T-helper 1 cell treated with Interleukin-12 subunit alpha and Interleukin-12 subunit beta and Interleukin-4 antibody, amounts not matched to agents 30 ng/mL and 1 ng/mL, for 36 hours (primary cell): Measurements from ENCODE around the gene RBP4. TPM values are rescaled to one million over a fixed set of nuclear protein-coding genes. Genes with fewer than 3 reads are reported as not detected.

ENCODE experiments used
- intact Hi-C: fragments of 100-400 bp; cut with micrococcal nuclease; formaldehyde crosslinking; loops from one replicate; pipeline ENCODE4 v1.15.1; 2024
- total RNA-seq: library from RNA; stranded (reverse); gene quantifications from 2 replicates; pipeline ENCODE4 v1.2.3, GENCODE V29; 2022

RBP4 gene
- total RNA-seq, 1 donor from 2014 or later = not detected

DNA sequence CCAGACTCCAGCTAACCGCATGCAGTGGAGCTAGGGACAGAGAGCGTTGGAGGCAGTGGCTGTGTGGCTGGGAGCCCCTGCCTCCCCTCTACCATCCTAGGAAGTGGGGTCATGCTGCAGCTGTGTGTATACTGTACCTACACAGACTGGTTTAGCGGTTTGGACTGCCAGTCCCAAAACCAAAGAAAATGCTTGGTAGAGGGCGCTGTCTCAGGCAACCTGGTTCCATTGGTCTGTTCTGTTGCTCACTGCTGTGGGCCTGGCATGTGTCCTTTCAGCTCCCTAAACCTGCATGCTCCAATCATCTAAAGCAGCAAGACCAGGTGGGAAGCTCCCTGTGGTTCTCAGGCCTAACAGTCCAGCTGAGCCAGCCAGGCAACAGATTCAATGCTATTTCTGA, 4.5 kb downstream of the RBP4 start:
- intact Hi-C loops = no loop called here

DNA sequence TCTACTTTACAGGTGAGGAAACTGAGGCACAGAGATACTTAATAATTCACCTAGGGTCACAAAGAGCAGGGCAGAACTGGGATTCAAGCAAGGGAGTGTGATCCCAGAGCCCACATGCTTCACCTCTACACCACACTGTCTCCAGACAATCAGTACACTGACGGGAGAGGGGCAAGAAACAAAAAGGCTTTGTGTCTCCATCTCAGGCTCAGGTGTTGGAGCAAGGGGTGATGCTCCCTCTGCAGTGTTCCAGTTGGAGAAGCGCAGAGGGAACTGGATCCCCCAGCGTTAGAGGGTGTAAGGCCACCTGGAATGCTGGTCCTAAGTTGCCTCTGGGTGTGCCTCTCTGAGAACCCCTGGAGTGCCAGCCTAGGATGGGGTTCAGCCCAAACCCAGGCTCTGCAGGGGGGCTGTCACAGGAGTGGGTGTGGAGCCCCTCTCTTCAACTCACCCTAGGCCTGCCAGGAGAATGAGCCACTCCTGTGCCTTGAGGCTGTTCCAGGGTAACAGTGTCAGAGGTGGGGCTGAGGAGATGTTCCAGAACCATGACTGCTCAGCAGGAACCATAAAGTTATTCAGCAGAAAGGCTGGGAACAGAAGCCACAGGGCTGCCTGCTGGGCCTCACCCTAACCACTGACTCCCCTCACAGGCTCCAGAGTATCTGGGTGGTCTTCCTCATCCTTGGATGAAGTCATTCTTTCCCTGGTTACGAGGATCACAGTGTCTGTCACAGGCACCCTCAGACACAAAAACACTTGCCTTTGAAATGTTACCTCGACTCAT, 5.5 kb downstream of the RBP4 start:
- intact Hi-C loops = no loop called here

DNA sequence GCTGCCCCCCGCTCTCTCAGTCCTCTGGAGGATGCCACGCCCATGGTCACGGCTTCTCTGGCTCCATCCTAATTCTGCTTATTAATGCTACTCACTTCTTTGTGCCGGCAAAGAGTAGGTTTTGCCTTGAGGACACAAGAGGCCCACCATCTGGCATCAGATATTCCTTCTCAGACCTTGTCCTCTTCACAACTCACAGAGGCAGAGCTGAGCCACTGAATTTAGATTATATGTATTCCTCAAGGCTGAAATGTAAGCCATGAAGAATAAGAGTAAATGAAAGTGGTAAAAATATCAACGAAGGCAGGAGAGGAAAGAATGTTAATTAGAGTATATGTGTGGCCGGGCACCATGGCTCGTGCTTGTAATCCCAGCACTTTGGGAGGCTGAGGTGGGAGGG, 6.5 kb downstream of the RBP4 start:
- intact Hi-C loops = no loop called here

DNA sequence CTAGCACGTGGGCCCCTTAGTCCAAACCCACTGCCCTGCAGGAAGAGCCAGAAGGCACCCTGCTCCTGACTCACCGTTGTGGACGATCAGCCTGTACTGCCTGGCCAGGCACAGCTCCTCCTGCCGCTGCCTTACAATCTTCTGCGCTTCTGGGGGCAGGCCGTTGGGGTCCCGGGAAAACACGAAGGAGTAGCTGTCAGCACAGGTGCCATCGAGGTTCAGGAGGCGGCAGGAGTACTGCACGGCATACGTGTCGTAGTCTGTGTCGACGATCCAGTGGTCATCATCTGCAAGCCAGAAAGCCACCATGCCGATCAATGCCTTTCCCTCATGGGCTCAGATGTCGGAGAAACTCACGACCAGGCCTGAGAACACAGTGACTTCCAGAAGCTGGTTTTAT, 7.3 kb downstream of the RBP4 start:
- intact Hi-C loops = no loop called here

DNA sequence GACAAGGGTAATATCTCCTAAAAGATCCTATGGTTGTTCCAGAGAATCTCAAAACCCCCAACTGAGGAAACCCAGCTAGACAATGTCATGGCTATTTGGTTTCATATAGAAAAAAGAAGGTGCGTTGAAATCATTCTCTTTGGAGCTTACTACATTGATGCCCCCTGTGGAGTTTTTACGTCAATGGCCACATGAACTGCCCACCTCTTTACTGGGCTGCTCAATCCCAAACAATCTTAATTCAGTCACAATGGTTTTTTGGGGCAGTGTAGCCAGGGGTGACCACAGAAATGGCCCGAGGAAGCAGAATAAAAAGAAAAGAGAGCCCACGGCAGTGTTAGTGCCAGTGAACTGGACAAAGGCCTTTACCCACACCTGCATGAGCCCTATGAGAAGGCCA, 7.8 kb downstream of the RBP4 start:
- intact Hi-C loops = no loop called here

DNA sequence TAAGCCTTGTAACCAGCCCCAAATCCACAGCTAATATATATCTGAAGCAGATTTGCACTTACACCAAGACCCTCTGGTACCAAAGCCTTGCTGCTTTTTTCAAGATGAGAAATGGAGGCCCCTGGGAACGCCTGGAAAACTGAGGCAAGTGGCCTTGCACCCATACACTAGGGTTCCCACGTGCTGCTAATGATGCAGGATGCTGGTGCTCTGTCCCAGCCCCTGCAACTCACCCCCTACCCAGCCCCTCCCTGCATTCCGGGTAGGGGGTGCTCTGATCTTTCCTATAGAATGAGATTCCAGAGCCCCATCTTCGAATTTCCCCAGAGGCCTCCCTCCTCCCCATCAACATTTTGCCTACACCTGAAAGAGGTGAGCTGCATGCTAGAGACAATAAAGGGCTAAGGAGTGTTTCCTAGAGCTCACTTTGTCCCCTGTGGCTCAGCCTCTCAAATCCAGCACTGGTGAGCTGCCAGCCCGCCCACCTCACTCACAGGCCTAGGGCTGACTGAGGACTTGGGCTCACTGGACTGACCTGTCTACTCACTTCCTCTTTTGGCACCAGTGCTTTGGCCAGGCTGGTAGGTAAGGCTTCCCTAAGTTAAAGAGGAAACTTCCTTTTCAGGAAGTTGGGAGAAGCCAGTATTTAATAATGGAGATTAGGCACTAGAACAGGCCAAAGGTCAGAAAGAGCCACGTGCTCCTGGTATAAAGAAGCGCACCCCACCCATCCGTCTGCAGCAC, 9.8 kb downstream of the RBP4 start:
- intact Hi-C loops = no loop called here

DNA sequence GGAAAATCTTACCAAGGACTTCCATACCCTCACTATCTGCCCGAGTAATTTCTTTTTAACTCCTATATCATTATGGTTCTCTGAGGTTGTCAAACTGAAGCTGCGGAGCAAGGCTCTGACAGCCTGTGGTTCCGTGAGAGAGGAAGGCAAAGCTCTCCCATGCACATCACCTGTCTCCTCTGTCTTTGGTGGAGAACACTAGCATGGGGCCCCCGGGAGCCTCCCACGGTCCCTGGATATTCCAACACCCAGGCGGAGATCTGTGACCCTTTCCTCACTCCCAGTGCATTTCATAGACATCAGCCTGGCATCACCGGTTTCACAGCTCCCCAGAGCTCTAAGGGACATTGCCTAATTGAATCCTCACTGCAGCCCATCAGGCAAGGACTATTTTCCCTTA, 10.4 kb downstream of the RBP4 start:
- intact Hi-C loops = no loop called here

DNA sequence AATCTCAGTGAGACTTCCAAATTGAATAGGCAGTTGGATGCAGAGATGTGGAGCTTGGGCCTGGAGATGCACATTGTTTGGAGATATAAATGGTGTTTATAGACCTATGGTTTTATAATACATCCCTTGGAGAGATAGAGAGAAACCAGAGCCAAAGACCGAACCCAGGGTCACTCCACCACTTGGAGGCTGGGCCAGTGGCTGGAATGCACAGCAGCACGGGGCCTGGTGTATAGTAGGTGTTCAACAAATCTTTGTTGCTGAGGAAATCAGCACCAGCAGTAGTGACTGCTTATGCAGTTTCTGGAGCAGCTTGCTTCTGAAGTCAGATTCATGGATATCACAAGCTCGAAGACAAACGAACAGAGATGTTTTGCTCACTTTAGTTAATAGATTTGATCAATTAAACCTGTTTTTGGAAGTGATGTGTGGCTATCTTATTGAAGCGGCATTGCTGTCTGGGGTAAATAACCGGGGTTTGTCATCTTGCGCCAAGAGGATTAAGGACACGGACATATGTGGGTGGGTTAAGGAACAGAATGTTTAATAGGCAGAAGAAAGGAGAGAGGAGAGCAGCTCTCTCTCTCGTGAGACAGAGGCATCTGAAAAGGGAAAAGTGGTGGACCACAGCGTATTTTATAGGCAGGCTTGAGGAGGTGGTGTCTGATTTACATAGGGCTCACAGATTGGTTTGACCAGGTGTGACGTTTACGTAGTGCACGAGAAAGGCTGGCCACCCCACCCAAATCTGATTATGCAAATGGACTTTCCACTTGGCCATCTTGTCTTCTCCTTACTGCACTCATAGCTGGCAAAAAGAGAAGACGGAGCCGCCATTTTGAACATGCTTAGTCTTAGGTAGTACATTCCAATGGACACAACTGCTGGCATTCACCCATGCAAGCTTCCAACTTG, 11.1 kb downstream of the RBP4 start:
- intact Hi-C loops = no loop called here

DNA sequence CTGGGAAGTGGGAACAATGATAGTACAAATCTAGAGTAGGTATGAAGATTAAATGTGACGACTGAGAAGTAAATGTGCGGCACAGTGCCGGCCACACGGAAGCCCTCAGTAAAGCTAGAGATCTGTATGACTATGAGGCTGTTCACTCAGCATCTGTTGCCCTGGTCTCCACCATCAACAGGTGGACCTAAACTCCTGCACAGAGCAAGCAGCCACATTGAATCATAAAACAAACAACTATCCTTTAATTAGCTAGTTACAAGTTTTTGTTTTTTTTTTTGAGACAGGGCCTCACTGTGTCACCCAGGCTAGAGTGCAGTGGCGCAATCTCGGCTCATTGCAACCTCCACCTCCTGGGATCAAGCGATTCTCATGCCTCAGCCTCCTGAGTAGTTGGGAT, 16.6 kb downstream of the RBP4 start:
- intact Hi-C loops = no loop called here

DNA sequence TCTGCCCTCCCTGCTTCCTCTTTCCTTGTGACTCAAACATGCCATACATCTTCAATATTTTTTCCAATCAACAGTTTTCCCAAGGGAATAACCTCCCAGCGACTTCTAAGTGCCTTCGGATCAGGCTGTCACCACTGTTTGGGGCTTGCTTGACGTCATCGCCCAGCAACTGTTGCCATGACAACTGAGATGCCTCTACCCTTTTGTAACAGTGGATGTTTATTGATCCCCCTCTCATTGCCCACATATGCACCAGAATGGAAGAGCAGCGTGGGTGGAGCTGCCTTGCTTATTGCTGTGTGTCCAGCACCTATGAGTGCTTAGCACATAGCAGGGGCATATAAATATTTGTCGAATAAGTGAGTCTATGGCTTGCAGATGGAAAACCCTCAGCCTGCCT, 20.2 kb downstream of the RBP4 start:
- intact Hi-C loops = no loop called here

DNA sequence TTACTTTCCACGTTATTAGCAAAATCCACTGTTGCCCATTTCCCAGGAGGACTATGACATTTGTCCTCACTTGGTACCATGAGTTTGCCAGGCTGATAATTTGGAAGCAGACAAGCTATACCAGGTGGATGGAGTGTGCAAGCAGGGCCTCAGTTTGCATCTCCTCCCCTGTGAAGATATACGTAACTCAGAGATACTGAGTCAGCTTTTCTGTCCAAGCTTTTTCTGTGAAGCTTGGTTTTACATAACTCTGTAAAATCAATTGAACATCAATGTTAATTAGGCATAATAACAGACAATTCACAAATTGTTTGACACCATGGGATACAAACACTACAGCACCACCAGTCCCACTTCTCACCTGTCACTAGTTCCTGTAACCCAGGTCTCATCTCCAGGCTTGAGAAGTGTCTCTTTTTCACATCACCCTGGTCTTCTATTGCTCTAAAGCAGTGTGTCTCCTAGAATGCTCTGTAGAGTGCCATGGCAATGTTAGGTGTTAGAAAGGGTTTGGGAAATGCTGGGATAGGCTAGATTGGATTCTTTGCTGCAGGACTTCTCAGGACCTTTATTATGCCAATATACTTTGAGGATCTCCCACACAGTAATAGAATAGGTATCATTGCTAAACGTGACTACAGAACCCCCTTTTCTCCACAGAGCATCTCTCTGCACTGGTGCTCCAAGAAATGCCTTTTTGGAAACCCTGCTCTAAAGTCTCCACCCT, 20.9 kb downstream of the RBP4 start:
- intact Hi-C loops = no loop called here

DNA sequence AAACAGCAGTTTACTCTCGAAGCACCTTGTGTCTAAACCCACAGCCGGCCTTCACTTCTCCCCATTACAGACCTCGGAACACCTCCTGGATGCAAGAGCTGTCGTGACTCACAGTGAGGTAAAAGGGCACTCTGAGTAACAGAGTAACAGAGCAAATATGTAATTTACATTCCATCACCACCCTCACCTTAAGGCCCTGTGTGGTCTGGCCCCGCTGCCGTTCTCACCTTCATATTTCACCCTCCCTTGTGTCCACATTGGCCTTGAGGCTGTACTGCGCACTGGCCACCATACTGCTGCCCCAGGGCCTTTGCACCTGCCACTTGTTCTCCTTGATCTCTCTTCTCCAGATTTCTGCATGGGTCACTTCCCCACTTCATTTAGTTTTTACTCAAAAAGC, 21.9 kb downstream of the RBP4 start:
- intact Hi-C loops = no loop called here

DNA sequence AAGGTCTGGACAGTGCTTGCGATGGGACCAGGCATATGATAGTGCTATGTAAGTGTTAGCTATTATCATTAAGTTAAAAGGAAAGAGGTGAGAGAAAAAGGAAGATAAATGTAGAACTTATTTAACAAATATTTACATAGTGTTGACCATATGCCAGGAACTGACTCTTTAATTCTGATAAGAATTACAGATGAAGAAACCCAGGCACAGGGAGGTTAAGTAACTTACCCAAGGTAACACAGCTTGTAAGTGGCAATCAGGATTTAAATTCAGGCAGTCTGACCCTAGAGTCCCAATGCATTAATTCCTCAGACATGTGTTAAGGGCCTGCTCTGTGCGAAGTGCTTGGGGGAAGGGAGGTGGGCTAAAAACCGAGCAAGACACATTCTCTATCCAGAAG, 23.5 kb downstream of the RBP4 start:
- intact Hi-C loops = no loop called here

DNA sequence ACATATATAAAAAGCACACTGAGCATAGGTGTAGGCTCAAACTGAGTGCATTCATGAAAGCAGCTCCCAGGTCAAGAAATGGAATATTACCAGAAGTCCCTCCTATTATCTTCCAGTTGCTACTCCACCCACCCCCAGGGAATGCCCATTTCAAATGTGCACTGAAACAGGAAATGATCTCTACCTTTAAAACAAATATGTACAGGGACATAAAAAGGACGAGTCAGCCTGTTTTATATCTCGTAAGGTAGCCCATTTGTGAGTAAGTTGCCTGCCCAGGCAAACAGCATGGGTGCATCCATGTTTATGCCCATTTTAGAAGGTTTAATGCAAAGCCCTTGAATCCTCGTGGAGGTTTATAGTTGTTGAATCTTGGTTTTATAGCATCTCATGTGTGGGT, 24.1 kb downstream of the RBP4 start:
- intact Hi-C loops = no loop called here

DNA sequence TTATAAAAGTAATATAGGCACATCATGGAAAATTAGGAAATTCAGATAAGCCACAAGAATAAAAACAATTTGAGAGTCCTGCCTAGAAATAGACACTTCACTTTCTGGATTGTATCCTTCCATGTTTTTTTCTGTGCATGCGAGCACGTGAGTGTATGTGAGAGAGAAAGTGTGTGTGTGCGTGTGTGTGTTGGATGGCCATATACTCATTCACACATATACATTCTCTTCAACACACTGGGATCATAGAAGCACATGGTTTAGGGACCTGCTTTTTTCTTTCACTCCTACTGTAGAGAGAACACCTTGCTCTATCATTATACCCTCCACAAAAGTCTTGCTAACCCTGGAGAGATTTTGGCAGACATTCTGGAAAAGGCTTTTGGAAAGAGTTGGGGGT, 27.1 kb downstream of the RBP4 start:
- intact Hi-C loops = no loop called here

DNA sequence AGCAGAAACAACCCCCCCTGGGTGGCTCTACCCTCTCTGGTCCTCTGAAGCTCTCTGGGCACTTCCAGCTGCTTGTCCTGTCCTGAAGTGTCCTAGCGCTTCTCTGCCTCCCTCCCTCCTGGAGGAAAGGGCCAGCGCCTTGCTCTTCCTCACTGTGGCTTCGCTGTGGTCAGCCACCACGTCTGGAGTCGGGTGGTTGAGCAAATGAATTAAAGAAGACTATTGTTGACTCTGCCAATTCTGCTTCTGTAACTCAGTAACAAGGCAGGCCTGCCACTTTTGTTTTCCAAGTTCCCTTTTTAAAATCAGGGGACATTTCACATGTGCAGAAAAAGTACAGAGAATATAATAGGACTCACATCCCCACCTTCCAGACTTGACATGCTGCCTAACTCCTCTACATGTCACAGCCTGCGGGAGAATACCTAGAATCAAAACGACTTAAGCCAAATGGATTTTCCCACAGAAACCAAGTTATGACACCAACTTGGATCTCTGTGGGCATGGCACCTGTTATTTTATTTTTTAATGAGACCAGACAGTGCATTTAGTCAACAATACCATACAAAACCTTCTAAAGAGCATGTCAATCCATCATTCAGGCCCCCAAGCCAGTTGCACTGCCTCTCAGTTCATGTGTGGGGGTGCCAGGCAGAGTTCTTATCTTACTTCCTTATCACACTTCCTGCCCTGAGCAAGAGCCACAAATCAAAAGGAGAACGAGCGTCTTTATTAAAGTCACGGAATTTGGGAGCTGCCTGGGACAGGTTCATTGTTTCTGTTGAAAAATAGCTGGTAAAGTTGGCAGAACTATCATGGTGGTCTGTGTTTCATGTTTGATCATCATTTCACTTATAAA, 27.8 kb downstream of the RBP4 start:
- intact Hi-C loops = no loop called here

DNA sequence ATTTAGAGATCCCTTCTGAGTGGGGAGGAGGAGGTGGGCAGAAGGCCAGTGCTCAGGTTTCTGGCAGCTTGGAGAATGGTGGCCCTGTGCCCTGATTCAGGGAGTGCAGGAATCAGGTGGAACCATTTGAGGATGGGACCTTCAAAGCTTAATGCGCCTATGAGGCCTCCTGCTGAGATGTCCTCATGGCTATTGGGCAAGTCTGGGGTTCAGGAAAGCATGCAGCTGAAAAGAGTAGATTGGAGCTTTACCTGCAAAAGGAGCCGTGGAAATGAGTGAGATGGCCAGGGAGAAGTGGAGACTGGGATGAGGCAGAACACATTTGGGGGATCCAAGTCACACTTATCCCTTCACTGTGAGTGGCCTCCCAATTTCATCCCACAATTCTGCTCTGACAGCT, 28.4 kb downstream of the RBP4 start:
- intact Hi-C loops = no loop called here

DNA sequence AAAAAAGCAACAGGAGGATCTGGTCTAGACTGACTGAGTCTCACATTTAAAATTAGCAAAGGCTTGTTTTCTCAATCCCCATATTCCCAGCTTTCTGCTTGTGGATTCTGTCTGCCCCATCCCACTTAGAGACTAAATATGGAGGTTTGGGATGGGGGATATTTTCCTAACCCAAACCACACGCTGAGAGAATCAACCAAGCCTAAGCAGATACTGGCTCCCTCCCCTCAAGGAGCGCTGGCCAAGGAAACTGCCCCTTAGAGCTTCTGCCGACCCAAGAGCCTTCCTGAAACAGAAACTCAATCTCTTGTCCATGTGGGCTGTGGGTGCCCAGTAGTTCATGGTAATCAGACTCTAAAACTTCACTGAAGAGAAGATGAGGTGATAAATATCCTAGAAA, 30.7 kb downstream of the RBP4 start:
- intact Hi-C loops = no loop called here

DNA sequence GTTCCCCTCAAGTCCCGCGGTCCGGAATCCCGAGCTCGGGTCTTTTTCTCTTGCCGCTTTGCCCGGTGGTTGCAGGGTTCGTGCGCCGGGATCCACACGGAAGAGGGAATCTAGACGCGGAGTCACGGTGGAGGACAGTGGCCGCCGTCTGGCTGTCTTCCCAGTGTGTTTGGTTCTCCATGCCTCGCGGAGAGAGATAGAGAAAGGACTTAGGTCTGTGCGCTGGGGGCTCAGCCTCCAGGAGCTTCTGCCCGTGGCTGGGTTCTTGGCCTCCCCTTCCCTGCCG, 33.0 kb downstream of the RBP4 start:
- intact Hi-C loops = no loop called here

DNA sequence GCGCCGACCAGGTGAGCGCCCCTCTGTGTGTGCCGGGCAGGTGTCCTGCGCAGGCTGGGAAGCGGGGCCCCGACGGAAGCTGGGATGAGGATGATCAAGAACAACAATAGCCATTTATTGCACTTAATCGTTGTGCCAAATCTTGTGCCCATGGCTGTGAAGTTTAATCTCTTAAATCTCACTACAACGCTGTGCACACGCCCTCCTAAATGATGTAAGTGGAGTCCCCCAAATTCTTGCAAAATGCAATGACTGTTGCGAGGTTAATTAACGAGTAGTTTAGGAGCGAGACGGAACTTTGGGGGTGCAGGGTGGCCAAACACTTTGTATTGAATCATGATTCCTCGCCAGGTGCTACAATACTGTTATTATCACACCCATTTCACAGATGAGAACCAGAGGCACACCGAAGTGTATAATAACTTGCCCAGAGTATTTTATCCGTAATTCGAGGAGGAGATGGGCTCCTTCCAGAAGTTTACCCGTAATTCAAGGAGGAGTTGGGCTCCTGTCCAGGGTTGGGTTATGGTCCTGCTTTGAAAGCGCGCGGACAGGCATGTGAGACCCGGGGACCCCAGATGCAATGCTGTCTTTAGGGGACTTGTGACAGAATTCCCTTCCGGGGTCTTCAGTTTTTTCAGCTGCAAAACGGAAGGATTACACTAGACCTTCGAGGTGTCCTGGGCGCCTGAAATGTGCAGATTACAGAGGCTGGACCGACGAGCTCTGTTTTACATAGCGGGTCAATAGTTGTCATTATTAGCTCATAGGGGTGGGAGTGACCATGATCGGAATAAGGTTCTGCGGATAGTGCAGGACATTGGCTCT, 33.5 kb downstream of the RBP4 start:
- intact Hi-C loops = no loop called here
